ENCODE data around the gene COA6.

The COA6 gene

DNA sequence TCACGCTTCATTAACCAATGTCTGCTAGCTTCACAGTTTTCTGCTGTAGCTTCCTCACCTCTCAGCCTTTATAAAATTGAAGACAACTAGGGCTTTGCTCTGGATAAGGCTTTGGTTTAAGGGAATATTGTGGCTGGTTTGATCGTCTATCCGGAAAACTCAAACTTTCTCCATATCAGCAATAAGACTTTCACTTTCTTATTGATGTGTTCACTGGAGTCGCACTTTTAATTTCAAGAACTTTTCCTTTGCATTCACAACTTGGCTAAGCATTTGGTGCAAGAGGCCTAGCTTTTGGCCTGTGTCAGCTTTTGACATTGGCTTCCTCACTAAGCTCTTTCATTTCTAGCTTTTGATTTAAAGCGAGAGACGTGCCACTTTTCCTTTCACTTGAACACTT lies 12.9 kb downstream of the COA6 start:
- TF ChIP-seq, protein P1, sequence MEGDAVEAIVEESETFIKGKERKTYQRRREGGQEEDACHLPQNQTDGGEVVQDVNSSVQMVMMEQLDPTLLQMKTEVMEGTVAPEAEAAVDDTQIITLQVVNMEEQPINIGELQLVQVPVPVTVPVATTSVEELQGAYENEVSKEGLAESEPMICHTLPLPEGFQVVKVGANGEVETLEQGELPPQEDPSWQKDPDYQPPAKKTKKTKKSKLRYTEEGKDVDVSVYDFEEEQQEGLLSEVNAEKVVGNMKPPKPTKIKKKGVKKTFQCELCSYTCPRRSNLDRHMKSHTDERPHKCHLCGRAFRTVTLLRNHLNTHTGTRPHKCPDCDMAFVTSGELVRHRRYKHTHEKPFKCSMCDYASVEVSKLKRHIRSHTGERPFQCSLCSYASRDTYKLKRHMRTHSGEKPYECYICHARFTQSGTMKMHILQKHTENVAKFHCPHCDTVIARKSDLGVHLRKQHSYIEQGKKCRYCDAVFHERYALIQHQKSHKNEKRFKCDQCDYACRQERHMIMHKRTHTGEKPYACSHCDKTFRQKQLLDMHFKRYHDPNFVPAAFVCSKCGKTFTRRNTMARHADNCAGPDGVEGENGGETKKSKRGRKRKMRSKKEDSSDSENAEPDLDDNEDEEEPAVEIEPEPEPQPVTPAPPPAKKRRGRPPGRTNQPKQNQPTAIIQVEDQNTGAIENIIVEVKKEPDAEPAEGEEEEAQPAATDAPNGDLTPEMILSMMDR (IDR thresholded peaks at IDR 0.05; ENCODE audit: low read depth, low read length), result no peak
- DNase-seq (ENCODE audit: low read depth in 2 of 2), result no peak
- no peak overlapping the region for H3K4me3 ChIP-seq (replicated peaks in 1 of 2; ENCODE audit: low read depth in 2 of 2, low read length in 2 of 2)

DNA sequence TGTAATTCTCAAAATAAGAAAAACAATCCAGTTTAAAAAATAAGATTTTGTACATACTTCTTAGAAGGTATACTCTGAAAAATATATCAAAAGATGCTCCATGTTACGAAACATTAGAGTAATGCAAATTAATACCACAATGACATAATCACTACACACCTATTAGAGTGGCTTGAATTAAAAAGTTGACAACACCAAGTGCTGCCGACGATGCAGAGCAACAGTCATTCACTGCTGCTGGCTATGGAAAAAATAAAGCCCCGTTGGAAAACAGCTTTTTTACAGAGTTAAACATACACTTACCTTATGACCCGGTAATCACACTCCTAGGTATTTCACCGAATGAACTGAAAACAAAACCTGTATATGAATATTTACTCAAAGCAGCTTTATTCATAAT lies 14.8 kb downstream of the COA6 start:
- DNase-seq (ENCODE audit: low read depth in 2 of 2), result no peak
- TF ChIP-seq, protein P1 (IDR thresholded peaks at IDR 0.05; ENCODE audit: low read depth, low read length), result no peak
- no peak overlapping the region for H3K4me3 ChIP-seq (replicated peaks in 1 of 2; ENCODE audit: low read depth in 2 of 2, low read length in 2 of 2)

DNA sequence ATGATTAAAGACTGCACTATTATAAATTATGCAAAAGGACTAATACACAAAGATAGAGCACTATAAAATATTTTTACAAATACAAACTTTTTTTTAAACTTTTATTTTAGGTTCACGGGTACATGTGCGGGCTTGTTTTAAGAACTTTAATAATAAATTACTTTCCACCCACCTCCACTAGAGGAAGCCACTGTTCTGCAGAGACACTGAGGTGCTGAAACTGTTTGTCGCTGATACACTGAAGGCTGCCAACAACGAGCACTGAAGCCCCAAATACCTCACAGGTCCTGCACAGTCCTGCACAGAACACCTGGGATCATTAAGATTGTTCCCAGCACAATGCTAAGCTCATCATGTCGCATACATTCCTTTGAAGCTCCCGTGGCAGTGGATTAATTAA lies 19.9 kb downstream of the COA6 start:
- H3K4me3 ChIP-seq (replicated peaks in 1 of 2; ENCODE audit: low read depth in 2 of 2, low read length in 2 of 2), result no peak overlapping the region
- TF ChIP-seq, protein P1 (IDR thresholded peaks at IDR 0.05; ENCODE audit: low read depth, low read length), result no peak
- DNase-seq (ENCODE audit: low read depth in 2 of 2), result no peak

DNA sequence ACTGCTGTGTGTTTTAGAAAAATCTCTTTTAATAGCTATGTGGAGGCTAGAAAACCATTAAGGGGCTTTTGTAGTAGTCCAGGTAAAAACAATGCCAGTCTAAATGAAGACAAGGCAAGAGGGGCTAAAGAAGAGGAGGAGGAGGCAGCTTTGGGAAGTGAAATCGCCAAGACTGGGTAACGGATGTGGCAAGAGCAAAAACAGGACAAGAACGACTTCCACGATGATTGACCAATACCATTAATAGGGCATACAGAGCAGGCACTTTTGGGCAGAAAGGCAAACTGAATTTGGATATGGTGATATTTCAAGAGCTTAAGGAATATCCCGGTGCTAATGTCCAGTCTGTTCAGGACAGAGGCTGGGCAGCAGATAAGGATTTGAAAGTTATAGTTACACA lies 22.0 kb downstream of the COA6 start:
- TF ChIP-seq, protein P1 (IDR thresholded peaks at IDR 0.05; ENCODE audit: low read depth, low read length), result no peak
- no peak overlapping the region for H3K4me3 ChIP-seq (replicated peaks in 1 of 2; ENCODE audit: low read depth in 2 of 2, low read length in 2 of 2)
- no peak for DNase-seq (ENCODE audit: low read depth in 2 of 2)

DNA sequence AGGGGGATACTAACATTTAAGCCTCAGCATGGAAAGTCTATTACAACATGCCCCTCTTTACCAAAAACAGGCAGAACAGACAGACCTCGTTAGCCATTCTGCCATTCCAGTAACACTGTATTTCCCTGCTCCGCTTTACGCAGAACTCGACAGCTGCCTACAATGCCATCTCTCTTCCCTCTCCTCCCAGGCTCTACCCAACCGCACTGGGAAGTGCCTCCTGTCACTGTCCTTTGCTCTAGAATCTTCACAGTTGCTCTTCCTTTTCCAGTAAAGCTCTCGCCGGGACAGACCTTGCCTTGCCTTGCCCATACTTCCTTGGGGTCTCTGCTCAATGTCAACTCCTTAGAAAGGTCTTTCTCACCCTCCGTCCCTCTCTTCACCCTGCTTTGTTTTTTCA lies 22.8 kb downstream of the COA6 start:
- TF ChIP-seq, protein P1 (IDR thresholded peaks at IDR 0.05; ENCODE audit: low read depth, low read length), result no peak
- DNase-seq (ENCODE audit: low read depth in 2 of 2), result no peak
- no peak overlapping the region for H3K4me3 ChIP-seq (replicated peaks in 1 of 2; ENCODE audit: low read depth in 2 of 2, low read length in 2 of 2)

DNA sequence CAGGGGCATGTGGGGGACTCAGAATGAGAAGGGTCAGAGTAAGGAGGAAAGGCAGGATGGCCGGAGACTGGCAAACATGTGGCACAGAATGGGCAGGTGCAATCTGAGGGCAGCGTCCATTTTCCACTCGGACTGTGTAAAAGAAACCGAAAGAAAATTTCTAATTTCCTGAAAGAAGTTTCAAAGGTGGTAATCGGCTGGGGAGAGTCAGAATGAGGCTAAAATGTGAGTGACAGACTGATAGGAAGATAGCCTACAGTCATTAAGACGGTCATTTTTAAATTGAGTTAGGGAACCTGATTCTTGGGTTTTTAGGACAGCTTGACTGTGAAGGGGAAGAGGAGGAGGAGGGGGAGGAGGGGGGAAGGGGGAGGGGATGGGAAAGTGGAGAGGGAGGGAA lies 23.6 kb downstream of the COA6 start:
- TF ChIP-seq, protein P1 (IDR thresholded peaks at IDR 0.05; ENCODE audit: low read depth, low read length), result no peak
- no peak overlapping the region for H3K4me3 ChIP-seq (replicated peaks in 1 of 2; ENCODE audit: low read depth in 2 of 2, low read length in 2 of 2)
- no peak for DNase-seq (ENCODE audit: low read depth in 2 of 2)

DNA sequence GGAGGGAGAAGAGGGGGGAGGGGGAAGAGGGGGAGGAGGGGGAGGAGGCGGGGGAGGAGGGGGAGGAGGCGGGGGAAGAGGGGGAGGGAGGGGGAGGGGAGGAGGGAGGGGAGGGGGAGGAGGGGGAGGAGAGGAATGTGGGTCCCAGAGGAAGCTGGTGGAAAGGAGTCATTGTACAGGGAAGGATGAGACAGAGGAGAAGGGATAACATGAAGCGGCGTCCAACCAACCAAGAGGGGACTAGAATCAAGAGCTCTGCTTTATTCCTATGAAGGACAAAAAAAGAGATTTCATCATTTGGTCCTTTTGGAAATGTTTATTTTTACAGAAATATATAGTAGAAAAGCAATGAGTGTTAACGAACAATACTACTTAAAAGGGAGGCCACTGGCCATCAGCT lies 24.5 kb downstream of the COA6 start:
- no peak overlapping the region for H3K4me3 ChIP-seq (replicated peaks in 1 of 2; ENCODE audit: low read depth in 2 of 2, low read length in 2 of 2)
- DNase-seq (ENCODE audit: low read depth in 2 of 2), result no peak
- TF ChIP-seq, protein P1 (IDR thresholded peaks at IDR 0.05; ENCODE audit: low read depth, low read length), result no peak

All from cardiac fibroblast (primary cell).